ENCODE data around the gene RSPRY1.

RSPRY1 gene

GRCh38 chr16:57152096-57153093, 33.7 kb upstream of the RSPRY1 start:
- TF ChIP-seq, protein P1, sequence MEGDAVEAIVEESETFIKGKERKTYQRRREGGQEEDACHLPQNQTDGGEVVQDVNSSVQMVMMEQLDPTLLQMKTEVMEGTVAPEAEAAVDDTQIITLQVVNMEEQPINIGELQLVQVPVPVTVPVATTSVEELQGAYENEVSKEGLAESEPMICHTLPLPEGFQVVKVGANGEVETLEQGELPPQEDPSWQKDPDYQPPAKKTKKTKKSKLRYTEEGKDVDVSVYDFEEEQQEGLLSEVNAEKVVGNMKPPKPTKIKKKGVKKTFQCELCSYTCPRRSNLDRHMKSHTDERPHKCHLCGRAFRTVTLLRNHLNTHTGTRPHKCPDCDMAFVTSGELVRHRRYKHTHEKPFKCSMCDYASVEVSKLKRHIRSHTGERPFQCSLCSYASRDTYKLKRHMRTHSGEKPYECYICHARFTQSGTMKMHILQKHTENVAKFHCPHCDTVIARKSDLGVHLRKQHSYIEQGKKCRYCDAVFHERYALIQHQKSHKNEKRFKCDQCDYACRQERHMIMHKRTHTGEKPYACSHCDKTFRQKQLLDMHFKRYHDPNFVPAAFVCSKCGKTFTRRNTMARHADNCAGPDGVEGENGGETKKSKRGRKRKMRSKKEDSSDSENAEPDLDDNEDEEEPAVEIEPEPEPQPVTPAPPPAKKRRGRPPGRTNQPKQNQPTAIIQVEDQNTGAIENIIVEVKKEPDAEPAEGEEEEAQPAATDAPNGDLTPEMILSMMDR (IDR thresholded peaks at IDR 0.05; ENCODE audit: insufficient read depth, low read depth, low read length, missing control alignments), result no peak
- no peak for DNase-seq (ENCODE audit: low read depth)
- H3K4me3 ChIP-seq (ENCODE audit: low read depth, low read length), result no peak overlapping the region

DNA sequence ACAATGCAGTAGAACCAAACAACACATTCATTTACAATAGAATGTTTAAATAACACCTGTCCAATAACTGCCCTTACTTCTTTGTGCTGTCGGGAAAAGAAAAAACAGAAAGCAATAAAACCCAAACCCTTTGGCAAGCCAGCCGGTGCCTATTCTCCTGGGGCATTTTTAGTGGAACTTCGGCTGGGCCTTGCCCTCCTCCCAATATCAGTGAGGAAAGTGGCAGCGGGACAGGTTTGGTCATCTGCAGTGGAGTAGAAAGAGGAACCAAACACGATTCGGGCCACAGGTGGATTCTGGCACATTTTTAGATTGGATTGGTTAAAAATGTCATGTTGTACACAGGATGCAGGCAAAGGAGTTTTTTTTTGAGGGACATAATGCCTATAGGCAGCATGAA, 32.3 kb upstream of the RSPRY1 start:
- H3K4me3 ChIP-seq (ENCODE audit: low read depth, low read length), result no peak overlapping the region
- TF ChIP-seq, protein P1 (IDR thresholded peaks at IDR 0.05; ENCODE audit: insufficient read depth, low read depth, low read length, missing control alignments), result no peak

DNA sequence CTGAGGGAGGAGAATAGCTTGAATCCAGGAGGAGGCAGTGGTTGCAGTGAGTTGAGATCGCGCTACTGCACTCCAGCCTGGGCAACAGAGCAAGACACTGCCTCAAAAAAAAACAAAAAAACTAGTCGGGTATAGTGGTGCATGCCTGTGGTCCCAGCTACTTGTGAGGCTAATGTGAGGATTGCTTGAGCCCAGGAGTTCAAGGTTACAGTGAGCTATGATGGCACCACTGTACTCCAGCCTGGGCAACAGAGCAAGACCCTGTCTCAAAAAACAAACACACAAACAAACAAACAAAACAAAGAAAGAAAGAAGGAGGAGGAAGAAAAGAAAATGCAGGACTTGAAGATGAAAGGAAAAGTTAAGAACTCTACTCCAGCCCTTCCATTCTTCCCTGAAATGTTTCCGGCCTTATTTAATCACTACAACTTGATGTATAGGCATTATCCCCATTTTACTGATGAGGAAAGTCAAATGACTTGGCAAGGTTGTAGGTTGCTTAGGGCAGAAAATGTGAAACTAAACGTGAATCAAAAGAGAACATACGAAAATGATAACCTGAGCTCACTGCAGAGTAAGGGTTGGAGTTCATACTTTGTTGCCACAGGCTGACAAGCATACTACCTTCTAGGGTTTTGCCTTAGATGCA, 30.3 kb upstream of the RSPRY1 start:
- TF ChIP-seq, protein P1 (IDR thresholded peaks at IDR 0.05; ENCODE audit: insufficient read depth, low read depth, low read length, missing control alignments), result no peak
- DNase-seq (ENCODE audit: low read depth), result no peak
- no peak overlapping the region for H3K4me3 ChIP-seq (ENCODE audit: low read depth, low read length)

More for the DNA sequence above, 32.3 kb upstream of the RSPRY1 start:
- DNase-seq (ENCODE audit: low read depth), result no peak

GRCh38 chr16:57156351-57156703, 29.8 kb upstream of the RSPRY1 start:
- TF ChIP-seq, protein P1 (IDR thresholded peaks at IDR 0.05; ENCODE audit: insufficient read depth, low read depth, low read length, missing control alignments), result no peak
- no peak for DNase-seq (ENCODE audit: low read depth)
- no peak overlapping the region for H3K4me3 ChIP-seq (ENCODE audit: low read depth, low read length)

DNA sequence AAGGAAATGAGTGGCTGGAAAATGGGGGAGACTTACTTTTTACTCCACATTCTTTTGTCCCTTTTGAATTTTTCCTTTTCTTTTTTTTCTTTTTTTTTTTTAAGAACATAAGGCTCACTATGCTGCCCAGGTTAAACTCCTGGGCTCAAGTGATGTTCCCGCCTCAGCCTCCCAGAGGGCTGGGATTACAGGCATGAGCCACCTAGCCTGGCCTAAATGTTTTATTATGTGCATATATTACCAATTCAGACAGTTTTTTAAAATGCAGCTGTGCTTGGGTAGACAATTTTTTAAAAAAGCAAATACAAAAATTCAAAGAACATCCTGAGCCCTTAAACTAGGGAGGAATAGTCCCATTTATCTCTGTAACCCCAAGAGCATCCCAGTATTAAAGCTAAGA, 28.6 kb upstream of the RSPRY1 start:
- no peak overlapping the region for H3K4me3 ChIP-seq (ENCODE audit: low read depth, low read length)
- TF ChIP-seq, protein P1 (IDR thresholded peaks at IDR 0.05; ENCODE audit: insufficient read depth, low read depth, low read length, missing control alignments), result no peak
- no peak for DNase-seq (ENCODE audit: low read depth)

DNA sequence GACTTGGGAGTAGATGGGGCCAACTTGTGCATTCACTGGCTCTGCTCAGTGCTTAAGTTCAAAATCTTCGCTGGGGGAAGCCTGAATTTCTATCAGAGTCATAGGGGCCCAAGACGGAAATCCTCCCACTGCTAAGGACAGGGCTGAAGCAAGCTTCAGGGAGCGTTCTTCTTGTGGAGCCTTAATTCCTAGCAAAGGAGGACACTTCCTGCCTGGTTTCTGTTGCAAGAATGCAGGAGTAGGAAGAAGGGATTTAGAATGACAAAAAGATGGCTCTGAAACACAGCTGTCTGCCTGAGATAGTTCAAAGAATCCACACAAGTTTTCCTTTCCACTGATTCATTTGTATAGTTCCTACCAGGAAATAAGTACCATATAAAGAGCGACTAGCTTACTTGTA, 26.7 kb upstream of the RSPRY1 start:
- H3K4me3 ChIP-seq (ENCODE audit: low read depth, low read length), result no peak overlapping the region
- DNase-seq (ENCODE audit: low read depth), result no peak
- TF ChIP-seq, protein P1 (IDR thresholded peaks at IDR 0.05; ENCODE audit: insufficient read depth, low read depth, low read length, missing control alignments), result no peak

Measured in GM12865 (cell line).